HL-60 (cell line): Measurements from ENCODE around the gene PNLIPRP1.

ENCODE experiments used
- DNase-seq, 2 experiments: peaks; one replicate each; pipeline ENCODE4 v3.0.0-alpha.2; 2010 to 2020; ENCODE audit warnings: low read depth in 1 of 2, low spot score in 1 of 2
- H3K27ac ChIP-seq: fragments of 250-450 bp; sonication (Bioruptor Pico); replicated peaks from 2 replicates; pipeline ENCODE4 v1.5.1; 2020; ENCODE audit warnings: mild to moderate bottlenecking, moderate library complexity
- H3K27me3 ChIP-seq: fragments of 250-450 bp; sonication (Bioruptor Pico); 2 replicates; pipeline ENCODE4 v1.5.1; 2021; ENCODE audit warnings: mild to moderate bottlenecking, moderate library complexity; ENCODE audit not compliant: insufficient read depth, poor library complexity, severe bottlenecking
- H3K4me3 ChIP-seq: replicated peaks from 2 replicates; pipeline ENCODE4 v1.5.1; 2011; ENCODE audit warnings: mild to moderate bottlenecking, control low read depth, low read length; ENCODE audit not compliant: insufficient read depth
- CTCF ChIP-seq: IDR thresholded peaks from one replicate; pipeline ENCODE4 v1.5.1; 2011; ENCODE audit warnings: low read length, control low read depth, inconsistent platforms; ENCODE audit not compliant: insufficient read depth
- GABPA ChIP-seq: IDR thresholded peaks from 2 replicates; pipeline ENCODE4 v1.6.1; 2012; ENCODE audit warnings: low read depth
- POLR2AphosphoS5 ChIP-seq: IDR thresholded peaks from 2 replicates; pipeline ENCODE4 v1.6.1; 2012; ENCODE audit warnings: low read depth
- REST ChIP-seq: IDR thresholded peaks from 2 replicates; pipeline ENCODE4 v1.6.1; 2012; ENCODE audit warnings: low read depth; ENCODE audit not compliant: insufficient replicate concordance
- SPI1 ChIP-seq: IDR thresholded peaks from 2 replicates; pipeline ENCODE4 v1.6.1; 2012; ENCODE audit warnings: low read depth, mild to moderate bottlenecking, borderline replicate concordance

The PNLIPRP1 gene

GRCh38 chr10:116648903-116649302 is 58.1 kb downstream of the PNLIPRP1 start:
- Histone ChIP-seq H3K4me3 (no peak overlapping the region), H3K27ac (no peak overlapping the region), H3K27me3 (no peaks in the 10 kb centered on the region)
- no peak for DNase-seq
- TF ChIP-seq POLR2AphosphoS5 (no peak), CTCF (no peak), GABPA (no peak), SPI1 (no peak), REST (no peak)

GRCh38 chr10:116653885-116654284 is 63.1 kb downstream of the PNLIPRP1 start:
- DNase-seq = no peak
- TF ChIP-seq REST = no peak
- TF ChIP-seq SPI1 = no peak
- no peak for TF ChIP-seq POLR2AphosphoS5
- no peak for TF ChIP-seq GABPA
- no peak for TF ChIP-seq CTCF
- Histone ChIP-seq H3K27ac (no peak overlapping the region), H3K4me3 (no peak overlapping the region), H3K27me3 (no peaks in the 10 kb centered on the region)

- Histone ChIP-seq H3K4me3 (no peak overlapping the region), H3K27ac (no peak overlapping the region), H3K27me3 (no peaks in the 10 kb centered on the region)
- DNase-seq = no peak
- no peak for TF ChIP-seq CTCF
- TF ChIP-seq POLR2AphosphoS5 = no peak
- no peak for TF ChIP-seq GABPA
- no peak for TF ChIP-seq SPI1
- no peak for TF ChIP-seq REST
Observed at GRCh38 chr10:116654816-116655215, 64.1 kb downstream of the PNLIPRP1 start.
